DOHH2 (cell line): Measurements from ENCODE around the gene CBX3.

Experiments used
- CTCF ChIP-seq: fragments of 200-600 bp; sonication (generic); IDR thresholded peaks from one replicate; pipeline ENCODE4 v1.5.1; 2014; ENCODE audit warnings: antibody characterized with exemption, mild to moderate bottlenecking, low read depth, low read length; ENCODE audit not compliant: poor library complexity, severe bottlenecking
- EZH2phosphoT487 ChIP-seq: fragments of 200-600 bp; sonication (generic); IDR thresholded peaks from 2 replicates; pipeline ENCODE4 v1.6.1; 2017; ENCODE audit warnings: borderline replicate concordance, mild to moderate bottlenecking, antibody characterized with exemption, low read length, moderate library complexity, mixed read lengths

GRCh38 chr7:26245150-26245549 is 43.6 kb downstream of the CBX3 start:
- no peak for TF ChIP-seq CTCF
- no peak for TF ChIP-seq EZH2phosphoT487
